K562 (cell line): ENCODE data around the gene CREG1. TPM values are rescaled to one million over a fixed set of nuclear protein-coding genes. Genes with fewer than 3 reads are reported as not detected.

ENCODE experiments used
- ATAC-seq: fragments of 200-7000 bp; cut with Tn5 transposase; 3 replicates; pipeline ENCODE4 v1.9.1; 2020; ENCODE audit warnings: moderate library complexity
- BruUV-seq: library from RNA; stranded (reverse); fragments of 400-500 nt; replicated peaks from 2 replicates; lab custom pipeline; 2021; lab: Mats Ljungman, UMichigan
- CTCF ChIA-PET: fragments of 300-600 bp; formaldehyde crosslinking; extraction: SDS; loops from one replicate; lab custom pipeline; 2021; ENCODE audit warnings: low intra/inter-chr PET ratio; lab: Yijun Ruan, JAX
- POLR2A ChIA-PET: fragments of 300-600, 350-650 bp; sonication (Branson Sonifier 250); formaldehyde crosslinking; extraction: SDS; loops from one replicate; lab custom pipeline; 2021; ENCODE audit warnings: antibody characterized with exemption, inconsistent platforms; lab: Yijun Ruan, JAX
- DNase-seq, 4 experiments: peaks; one replicate each; pipeline versions ENCODE4 v3.0.0 to v3.0.0-alpha.2; 2011 to 2018; ENCODE audit warnings: low spot score in 3 of 4, mixed read lengths in 3 of 4; ENCODE audit errors: extremely low read depth in 1 of 4
- FAIRE-seq: peaks from 2 replicates; lab custom pipeline; 2011; peaks lifted over from hg19 to GRCh38; lab: Jason Lieb, UNC
- H2AFZ ChIP-seq: 2 replicates; pipeline ENCODE4 v1.6.0; 2011; ENCODE audit warnings: low read depth, low read length, control low read depth, inconsistent platforms
- H3K27ac ChIP-seq: fragments of 200-600 bp; 3 replicates; pipeline ENCODE4 v1.8.0; 2011; ENCODE audit warnings: low read depth, mild to moderate bottlenecking, control low read depth, inconsistent platforms, low read length, moderate library complexity, mixed read lengths; ENCODE audit errors: extremely low read depth
- H3K27me3 ChIP-seq, 2 experiments: fragments of 300-600 bp in 1 of 2; 2 replicates in 1 of 2; 3 replicates in 1 of 2; pipeline versions ENCODE4 v1.6.0 to v1.8.0; 2011; ENCODE audit warnings: inconsistent platforms in 2 of 2, low read length in 2 of 2, mild to moderate bottlenecking in 1 of 2, mixed read lengths in 1 of 2, moderate library complexity in 1 of 2; ENCODE audit not compliant: control insufficient read depth in 2 of 2, insufficient read depth in 2 of 2
- H3K36me3 ChIP-seq: fragments of 300-600 bp; 3 replicates; pipeline ENCODE4 v1.8.0; 2011; ENCODE audit warnings: mild to moderate bottlenecking, low read length, inconsistent platforms; ENCODE audit not compliant: control insufficient read depth, insufficient read depth
- H3K4me1 ChIP-seq, 2 experiments: fragments of 200-600 bp in 1 of 2; replicated peaks in 1 of 2; 2 replicates in 1 of 2; 3 replicates in 1 of 2; pipeline versions ENCODE4 v1.5.1 to v1.8.0; 2011; ENCODE audit warnings: inconsistent platforms in 2 of 2, low read length in 2 of 2, mild to moderate bottlenecking in 1 of 2, mixed read lengths in 1 of 2, moderate library complexity in 1 of 2; ENCODE audit not compliant: control insufficient read depth in 2 of 2, insufficient read depth in 2 of 2
- H3K4me2 ChIP-seq: 2 replicates; pipeline ENCODE4 v1.6.1; 2011; ENCODE audit warnings: low read length, control low read depth, inconsistent platforms, mixed read lengths; ENCODE audit not compliant: insufficient read depth
- H3K4me3 ChIP-seq: fragments of 200-600 bp; sonication (generic), shearing (Covaris generic); 2 replicates; pipeline ENCODE4 v1.5.1; 2016; ENCODE audit warnings: control low read depth, inconsistent platforms
- H3K79me2 ChIP-seq: fragments of 200-600 bp; 3 replicates; pipeline ENCODE4 v1.8.0; 2011; ENCODE audit warnings: low read length, inconsistent platforms; ENCODE audit not compliant: control insufficient read depth, insufficient read depth
- H3K9ac ChIP-seq, 2 experiments: 2 replicates each; pipeline versions ENCODE4 v1.6.0 to v1.6.1; 2011; ENCODE audit warnings: low read depth in 2 of 2, low read length in 2 of 2, control low read depth in 1 of 2, inconsistent platforms in 1 of 2, mild to moderate bottlenecking in 1 of 2, mixed read lengths in 1 of 2; ENCODE audit not compliant: insufficient read depth in 1 of 2
- H3K9me1 ChIP-seq: one replicate; pipeline ENCODE4 v1.6.0; 2011; ENCODE audit warnings: inconsistent platforms, mild to moderate bottlenecking, low read length, moderate library complexity; ENCODE audit not compliant: control insufficient read depth, insufficient read depth
- H3K9me3 ChIP-seq: replicated peaks from 2 replicates; pipeline ENCODE4 v1.5.1; 2011; ENCODE audit warnings: low read depth, low read length, inconsistent platforms; ENCODE audit not compliant: control insufficient read depth, insufficient read depth
- H4K20me1 ChIP-seq: replicated peaks from 2 replicates; pipeline ENCODE4 v1.6.1; 2011; ENCODE audit warnings: low read length, inconsistent platforms, mixed read lengths; ENCODE audit not compliant: control insufficient read depth, insufficient read depth
- ATF1 ChIP-seq, 2 experiments: fragments of 450-650 bp in 1 of 2; IDR thresholded peaks; 2 replicates each; pipeline ENCODE4 v1.6.1; 2016; ENCODE audit warnings: missing compliant biosample characterization in 1 of 2, missing genetic modification characterization in 1 of 2
- BMI1 ChIP-seq: fragments of 150-350 bp; IDR thresholded peaks from 2 replicates; pipeline ENCODE4 v1.6.1; 2014; ENCODE audit warnings: low read length
- ILK ChIP-seq: fragments of 450-650 bp; IDR thresholded peaks from 2 replicates; pipeline ENCODE4 v1.6.1; 2016; ENCODE audit warnings: missing genetic modification characterization, low read depth, mild to moderate bottlenecking, missing compliant biosample characterization, moderate library complexity, borderline replicate concordance
- MEIS2 ChIP-seq: fragments of 450-650 bp; IDR thresholded peaks from 2 replicates; pipeline ENCODE4 v1.6.1; 2014; ENCODE audit warnings: mild to moderate bottlenecking; ENCODE audit not compliant: partially characterized antibody
- NCOR1 ChIP-seq: fragments of 450-650 bp; IDR thresholded peaks from 2 replicates; pipeline ENCODE4 v1.6.1; 2016; ENCODE audit warnings: mild to moderate bottlenecking, moderate library complexity
- RCOR1 ChIP-seq, 2 experiments: IDR thresholded peaks; 2 replicates each; pipeline ENCODE4 v1.6.1; 2012; ENCODE audit warnings: low read depth in 2 of 2, low read length in 2 of 2, borderline replicate concordance in 1 of 2, improper control_type of control experiment in 1 of 2
- YY1 ChIP-seq, 3 experiments: IDR thresholded peaks; 2 replicates each; pipeline ENCODE4 v1.6.1; 2011; ENCODE audit warnings: low read length in 2 of 3, mild to moderate bottlenecking in 2 of 3, moderate library complexity in 2 of 3, borderline replicate concordance in 1 of 3, control low read depth in 1 of 3, low read depth in 1 of 3; ENCODE audit not compliant: insufficient read depth in 3 of 3, insufficient replicate concordance in 2 of 3, control insufficient read depth in 1 of 3, insufficient read length in 1 of 3; ENCODE audit errors: extremely low read depth in 1 of 3
- ZNF583 ChIP-seq: fragments of 250-450 bp; sonication (Bioruptor Pico); IDR thresholded peaks from 2 replicates; pipeline ENCODE4 v1.4.0; 2020
- WGBS: fragments of 100-300 bp; shearing (Covaris generic); methylation state at CpG from one replicate; pipeline ENCODE4 v1.1.6; 2016; ENCODE audit warnings: low coverage, mixed read lengths; ENCODE audit not compliant: insufficient coverage; ENCODE audit errors: missing lambda C conversion rate; 5-methylcytosine and 5-hydroxymethylcytosine counted together
- in situ Hi-C: fragments of 300-500 bp; cut with MboI; formaldehyde crosslinking; loops from 4 replicates; pipeline ENCODE4 v1.15.0; 2018; ENCODE audit warnings: inconsistent platforms, mixed read lengths
- intact Hi-C: fragments of 100-400 bp; cut with micrococcal nuclease; formaldehyde crosslinking; loops from 2 replicates; pipeline ENCODE4 v1.14.2; 2022
- polyA plus RNA-seq, 8 experiments: library from polyadenylated mRNA; depleted of rRNA in 4 of 8; stranded (reverse) in 5 of 8; unstranded in 3 of 8; fragments of >200 nt; fragmentation: Nextera tagmentation in 2 of 8; fragmentation: Illumina TruSeq in 1 of 8; extraction: Ambion mirVana in 2 of 8; extraction: Trizol in 1 of 8; gene quantifications; 2 replicates each; pipeline versions ENCODE4 v1.2.1 to v1.2.3, GENCODE V29; 2011 to 2014; ENCODE audit warnings: inconsistent platforms in 1 of 8, missing spikeins in 1 of 8
- total RNA-seq, 7 experiments: library from RNA; depleted of rRNA in 6 of 7; stranded (reverse); fragments of >200 nt in 6 of 7; fragmentation: Illumina TruSeq in 2 of 7; extraction: Trizol in 2 of 7; gene quantifications; 2 replicates each; pipeline versions ENCODE4 v1.2.1 to v1.2.3, GENCODE V29; 2011 to 2021; ENCODE audit warnings: low replicate concordance in 1 of 7
- TF ChIP-seq, protein P1 (sequence below): fragments of 450-650 bp; IDR thresholded peaks from 2 replicates; pipeline ENCODE4 v1.6.1; 2017; ENCODE audit warnings: mild to moderate bottlenecking, moderate library complexity
- TF ChIP-seq, protein P2 (sequence below): fragments of 250-450 bp; sonication (Bioruptor Pico); IDR thresholded peaks from 2 replicates; pipeline ENCODE4 v1.4.0; 2020; ENCODE audit warnings: mild to moderate bottlenecking
- TF ChIP-seq, protein P3 (sequence below): sonication (generic); formaldehyde crosslinking; IDR thresholded peaks from 2 replicates; pipeline ENCODE4 v1.5.0; 2020; ENCODE audit warnings: missing genetic modification reagents
- TF ChIP-seq, protein P4 (sequence below), 3 experiments: fragments of 200-800 bp in 1 of 3; sonication (Bioruptor generic) in 1 of 3; sonication (generic) in 1 of 3; formaldehyde crosslinking in 1 of 3; IDR thresholded peaks; 2 replicates each; pipeline versions ENCODE4 v1.6.1 to v1.8.0; 2016 to 2022; ENCODE audit warnings: mild to moderate bottlenecking in 2 of 3, missing compliant biosample characterization in 2 of 3, missing genetic modification characterization in 2 of 3, missing genetic modification reagents in 1 of 3

Gene CREG1
- total and polyA plus RNA-seq, 9 of the 15 experiments (the other 6 are each of a cell fraction or from before 2014, with no cell fraction given), result 45.7 to 272 (median 161) TPM

DNA sequence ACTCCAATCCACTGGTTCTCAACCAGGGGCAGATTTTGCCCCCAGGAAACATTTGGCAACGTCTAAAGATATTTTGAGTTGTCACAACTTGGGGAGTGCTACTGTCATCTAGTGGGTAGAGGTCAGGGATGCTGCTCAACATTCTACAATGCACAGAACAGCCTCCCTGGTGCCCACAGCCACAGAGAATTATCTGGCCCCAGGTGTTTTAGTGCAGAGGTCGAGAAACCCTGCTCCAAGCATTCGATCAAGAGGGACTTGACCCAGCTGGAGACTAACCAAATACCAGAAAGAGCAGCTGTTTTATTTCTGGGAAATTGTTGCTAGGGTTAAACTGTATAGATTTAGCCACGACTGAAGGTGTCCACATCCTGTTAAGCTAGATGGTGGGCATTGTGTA, 54.5 kb downstream of the CREG1 start (continued):
- TF ChIP-seq, protein P1, sequence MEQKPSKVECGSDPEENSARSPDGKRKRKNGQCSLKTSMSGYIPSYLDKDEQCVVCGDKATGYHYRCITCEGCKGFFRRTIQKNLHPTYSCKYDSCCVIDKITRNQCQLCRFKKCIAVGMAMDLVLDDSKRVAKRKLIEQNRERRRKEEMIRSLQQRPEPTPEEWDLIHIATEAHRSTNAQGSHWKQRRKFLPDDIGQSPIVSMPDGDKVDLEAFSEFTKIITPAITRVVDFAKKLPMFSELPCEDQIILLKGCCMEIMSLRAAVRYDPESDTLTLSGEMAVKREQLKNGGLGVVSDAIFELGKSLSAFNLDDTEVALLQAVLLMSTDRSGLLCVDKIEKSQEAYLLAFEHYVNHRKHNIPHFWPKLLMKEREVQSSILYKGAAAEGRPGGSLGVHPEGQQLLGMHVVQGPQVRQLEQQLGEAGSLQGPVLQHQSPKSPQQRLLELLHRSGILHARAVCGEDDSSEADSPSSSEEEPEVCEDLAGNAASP, result no peak

DNA sequence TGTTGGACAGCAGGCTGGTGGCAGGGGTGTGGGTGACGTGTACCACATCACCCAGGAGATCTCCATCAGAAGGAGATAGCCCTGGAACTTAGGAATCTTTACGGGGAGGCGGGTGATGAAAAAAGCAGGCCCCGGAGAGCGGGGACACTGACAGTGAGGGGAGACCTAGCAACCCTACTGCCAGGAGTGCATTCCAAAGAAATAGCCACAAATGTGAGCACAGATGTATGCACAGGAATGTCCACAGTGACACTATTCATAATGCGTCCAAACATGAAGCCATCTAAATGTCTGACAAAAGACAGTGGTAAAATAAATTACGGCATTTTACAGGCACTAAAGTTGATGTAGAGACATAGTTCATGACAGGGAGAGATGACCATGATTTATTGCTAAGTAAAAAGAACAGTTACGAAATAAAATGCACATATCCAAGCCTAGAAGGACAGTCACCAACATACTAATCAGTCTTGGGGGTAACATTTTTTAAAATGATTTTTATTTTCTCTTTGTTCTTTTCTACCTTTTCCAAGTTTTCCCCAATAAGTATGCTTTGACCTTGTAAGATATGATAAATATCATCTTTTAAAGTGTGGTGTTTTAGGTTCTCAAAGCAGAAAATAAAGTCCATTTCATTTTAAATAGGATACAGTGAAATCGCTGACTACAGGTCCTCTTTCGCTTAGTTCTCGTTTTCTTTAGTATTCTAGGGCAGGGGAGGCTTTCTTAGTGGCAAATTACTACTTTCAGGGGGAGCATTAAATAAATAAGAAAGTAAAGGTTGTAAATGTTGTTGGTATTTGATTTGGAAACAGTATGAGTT, 56.6 kb downstream of the CREG1 start:
- in situ Hi-C loops, result no loop called here
- POLR2A ChIA-PET, result interaction anchor here (0.6 to 1.3 kb wide), 3 partner anchors 9 to 33 kb away, joined by 3 to 5 read pairs (median 3); no protein-coding TSS in a partner anchor
- TF ChIP-seq, protein P2, sequence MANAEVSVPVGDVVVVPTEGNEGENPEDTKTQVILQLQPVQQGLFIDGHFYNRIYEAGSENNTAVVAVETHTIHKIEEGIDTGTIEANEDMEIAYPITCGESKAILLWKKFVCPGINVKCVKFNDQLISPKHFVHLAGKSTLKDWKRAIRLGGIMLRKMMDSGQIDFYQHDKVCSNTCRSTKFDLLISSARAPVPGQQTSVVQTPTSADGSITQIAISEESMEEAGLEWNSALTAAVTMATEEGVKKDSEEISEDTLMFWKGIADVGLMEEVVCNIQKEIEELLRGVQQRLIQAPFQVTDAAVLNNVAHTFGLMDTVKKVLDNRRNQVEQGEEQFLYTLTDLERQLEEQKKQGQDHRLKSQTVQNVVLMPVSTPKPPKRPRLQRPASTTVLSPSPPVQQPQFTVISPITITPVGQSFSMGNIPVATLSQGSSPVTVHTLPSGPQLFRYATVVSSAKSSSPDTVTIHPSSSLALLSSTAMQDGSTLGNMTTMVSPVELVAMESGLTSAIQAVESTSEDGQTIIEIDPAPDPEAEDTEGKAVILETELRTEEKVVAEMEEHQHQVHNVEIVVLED (CRISPR knock-in tag), result no peak
- TF ChIP-seq ATF1 (CRISPR knock-in tag; IDR thresholded peaks at IDR 0.05) (no peak), ATF1 (tag; IDR thresholded peaks at IDR 0.05) (peak; percentile 40; the same call in 1 of the 2 replicates), BMI1 (peak; percentile 66), ILK (no peak), ZNF583 (no peak), NCOR1 (no peak), RCOR1 (IDR thresholded peaks at IDR 0.05; ENCODE audit: borderline replicate concordance in 1 of 2, low read depth in 2 of 2, low read length in 2 of 2) (no peak), YY1 (IDR thresholded peaks at IDR 0.05; ENCODE audit: borderline replicate concordance in 1 of 3, control insufficient read depth in 1 of 3, extremely low read depth in 1 of 3, insufficient read depth in 3 of 3, insufficient read length in 1 of 3, insufficient replicate concordance in 2 of 3, low read depth in 1 of 3, low read length in 2 of 3) (no peak), MEIS2 (peak; percentile 87)
- TF ChIP-seq, protein P3, sequence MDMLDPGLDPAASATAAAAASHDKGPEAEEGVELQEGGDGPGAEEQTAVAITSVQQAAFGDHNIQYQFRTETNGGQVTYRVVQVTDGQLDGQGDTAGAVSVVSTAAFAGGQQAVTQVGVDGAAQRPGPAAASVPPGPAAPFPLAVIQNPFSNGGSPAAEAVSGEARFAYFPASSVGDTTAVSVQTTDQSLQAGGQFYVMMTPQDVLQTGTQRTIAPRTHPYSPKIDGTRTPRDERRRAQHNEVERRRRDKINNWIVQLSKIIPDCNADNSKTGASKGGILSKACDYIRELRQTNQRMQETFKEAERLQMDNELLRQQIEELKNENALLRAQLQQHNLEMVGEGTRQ (CRISPR knock-in tag), result no peak
- TF ChIP-seq, protein P4, sequence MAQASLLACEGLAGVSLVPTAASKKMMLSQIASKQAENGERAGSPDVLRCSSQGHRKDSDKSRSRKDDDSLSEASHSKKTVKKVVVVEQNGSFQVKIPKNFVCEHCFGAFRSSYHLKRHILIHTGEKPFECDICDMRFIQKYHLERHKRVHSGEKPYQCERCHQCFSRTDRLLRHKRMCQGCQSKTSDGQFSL (CRISPR knock-in tag; IDR thresholded peaks at IDR 0.05), result no peak
- TF ChIP-seq, protein P4 (tag; IDR thresholded peaks at IDR 0.05), result no peak

More for the DNA sequence above, 56.6 kb downstream of the CREG1 start:
- intact Hi-C loops, result no loop called here
- peaks cover 73 to 80% of the 10 kb centered on the region in 2 experiments for H3K27me3 ChIP-seq
- no peak overlapping the region for H3K27ac ChIP-seq
- no peak overlapping the region for H3K9ac ChIP-seq
- H3K4me2 ChIP-seq, result no peak overlapping the region
- FAIRE-seq (no peak), ATAC-seq (no peak), DNase-seq (no peak)
- 0 out of 2 replicates have a peak, but pooled peaks cover 3% of the 10 kb centered on the region for H4K20me1 ChIP-seq
- H3K36me3 ChIP-seq, result no peaks in the 10 kb centered on the region
- H3K9me1 ChIP-seq, result no peaks in the 10 kb centered on the region
- WGBS, result under 1% methylated on average over 11 of the region's 11 CpGs
- no peak overlapping the region for H3K4me3 ChIP-seq
- H3K79me2 ChIP-seq, result no peaks in the 10 kb centered on the region
- H3K9me3 ChIP-seq, result no peaks in the 10 kb centered on the region
- no TSS peak for BruUV-seq
- peaks cover 0 to 5% of the 10 kb centered on the region in 2 experiments; a peak in 2 of 5 replicates for H3K4me1 ChIP-seq
- CTCF ChIA-PET, result no interaction called here
- H2AFZ ChIP-seq, result no peak overlapping the region
